Astrocyte (in vitro differentiated cells and primary cell): ENCODE measurements around the gene FARS2.

Experiments
- EZH2 ChIP-seq: IDR thresholded peaks from 2 replicates; pipeline ENCODE4 v1.6.1; 2012; ENCODE audit warnings: mild to moderate bottlenecking, low read length, inconsistent platforms; ENCODE audit not compliant: insufficient read depth
- TF ChIP-seq, protein P1 (sequence below): IDR thresholded peaks from 2 replicates; pipeline ENCODE4 v1.5.1; 2011; ENCODE audit warnings: low read depth, mild to moderate bottlenecking, inconsistent platforms, low read length, moderate library complexity; ENCODE audit not compliant: insufficient read depth

- TF ChIP-seq, protein P1, sequence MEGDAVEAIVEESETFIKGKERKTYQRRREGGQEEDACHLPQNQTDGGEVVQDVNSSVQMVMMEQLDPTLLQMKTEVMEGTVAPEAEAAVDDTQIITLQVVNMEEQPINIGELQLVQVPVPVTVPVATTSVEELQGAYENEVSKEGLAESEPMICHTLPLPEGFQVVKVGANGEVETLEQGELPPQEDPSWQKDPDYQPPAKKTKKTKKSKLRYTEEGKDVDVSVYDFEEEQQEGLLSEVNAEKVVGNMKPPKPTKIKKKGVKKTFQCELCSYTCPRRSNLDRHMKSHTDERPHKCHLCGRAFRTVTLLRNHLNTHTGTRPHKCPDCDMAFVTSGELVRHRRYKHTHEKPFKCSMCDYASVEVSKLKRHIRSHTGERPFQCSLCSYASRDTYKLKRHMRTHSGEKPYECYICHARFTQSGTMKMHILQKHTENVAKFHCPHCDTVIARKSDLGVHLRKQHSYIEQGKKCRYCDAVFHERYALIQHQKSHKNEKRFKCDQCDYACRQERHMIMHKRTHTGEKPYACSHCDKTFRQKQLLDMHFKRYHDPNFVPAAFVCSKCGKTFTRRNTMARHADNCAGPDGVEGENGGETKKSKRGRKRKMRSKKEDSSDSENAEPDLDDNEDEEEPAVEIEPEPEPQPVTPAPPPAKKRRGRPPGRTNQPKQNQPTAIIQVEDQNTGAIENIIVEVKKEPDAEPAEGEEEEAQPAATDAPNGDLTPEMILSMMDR: no peak
- TF ChIP-seq EZH2: no peak
These were observed 25.5 kb downstream of the FARS2 start for GRCh38 chr6:5286780-5287179.
